LNCaP clone FGC (cell line): ENCODE data around the gene UBXN11.

ENCODE experiments used
- DNase-seq: peaks from one replicate; pipeline ENCODE4 v3.0.0-alpha.2; 2011; ENCODE audit warnings: low read depth
- H3K4me3 ChIP-seq: 2 replicates; pipeline ENCODE4 v1.5.1; 2011; ENCODE audit warnings: mild to moderate bottlenecking, low read depth, low read length, control low read depth
- TF ChIP-seq, protein P1 (sequence below): IDR thresholded peaks from 2 replicates; pipeline ENCODE4 v1.5.1; 2012; ENCODE audit warnings: mild to moderate bottlenecking; ENCODE audit not compliant: control insufficient read depth, insufficient read depth; ENCODE audit errors: extremely low read depth

UBXN11 gene

DNA sequence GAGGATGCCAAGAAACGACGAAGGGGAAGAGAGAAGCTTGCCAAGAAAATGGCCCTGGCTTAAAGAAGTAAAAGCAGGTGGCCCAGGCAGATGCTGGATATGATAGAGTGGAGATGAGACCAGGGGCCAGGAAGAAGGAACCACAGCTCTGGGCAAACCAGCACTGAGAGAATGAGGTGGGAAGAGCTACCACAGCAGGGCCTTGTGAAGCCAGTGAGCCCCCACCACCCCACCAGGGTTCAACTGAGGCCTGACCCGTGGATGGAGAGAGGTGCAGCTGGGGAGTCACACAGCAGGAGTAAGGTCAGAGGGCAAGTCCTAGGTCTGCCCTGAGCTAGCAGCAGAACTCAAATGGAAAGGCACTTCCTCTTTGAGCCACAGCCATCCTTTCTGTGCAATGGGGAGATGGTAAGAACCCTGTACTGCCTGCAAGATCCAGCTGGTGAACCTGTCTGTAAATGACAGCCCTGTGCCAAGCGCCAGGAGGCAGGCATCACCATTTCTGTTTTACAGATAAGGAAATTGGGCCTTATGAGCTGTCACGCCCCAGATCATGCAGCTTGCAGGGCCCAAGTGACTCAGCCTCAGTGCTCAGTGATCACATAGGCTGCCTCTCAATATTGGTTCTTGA, 18.0 kb downstream of the UBXN11 start:
- DNase-seq: no peak
- no peak overlapping the region for H3K4me3 ChIP-seq
- TF ChIP-seq, protein P1, sequence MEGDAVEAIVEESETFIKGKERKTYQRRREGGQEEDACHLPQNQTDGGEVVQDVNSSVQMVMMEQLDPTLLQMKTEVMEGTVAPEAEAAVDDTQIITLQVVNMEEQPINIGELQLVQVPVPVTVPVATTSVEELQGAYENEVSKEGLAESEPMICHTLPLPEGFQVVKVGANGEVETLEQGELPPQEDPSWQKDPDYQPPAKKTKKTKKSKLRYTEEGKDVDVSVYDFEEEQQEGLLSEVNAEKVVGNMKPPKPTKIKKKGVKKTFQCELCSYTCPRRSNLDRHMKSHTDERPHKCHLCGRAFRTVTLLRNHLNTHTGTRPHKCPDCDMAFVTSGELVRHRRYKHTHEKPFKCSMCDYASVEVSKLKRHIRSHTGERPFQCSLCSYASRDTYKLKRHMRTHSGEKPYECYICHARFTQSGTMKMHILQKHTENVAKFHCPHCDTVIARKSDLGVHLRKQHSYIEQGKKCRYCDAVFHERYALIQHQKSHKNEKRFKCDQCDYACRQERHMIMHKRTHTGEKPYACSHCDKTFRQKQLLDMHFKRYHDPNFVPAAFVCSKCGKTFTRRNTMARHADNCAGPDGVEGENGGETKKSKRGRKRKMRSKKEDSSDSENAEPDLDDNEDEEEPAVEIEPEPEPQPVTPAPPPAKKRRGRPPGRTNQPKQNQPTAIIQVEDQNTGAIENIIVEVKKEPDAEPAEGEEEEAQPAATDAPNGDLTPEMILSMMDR: no peak

DNA sequence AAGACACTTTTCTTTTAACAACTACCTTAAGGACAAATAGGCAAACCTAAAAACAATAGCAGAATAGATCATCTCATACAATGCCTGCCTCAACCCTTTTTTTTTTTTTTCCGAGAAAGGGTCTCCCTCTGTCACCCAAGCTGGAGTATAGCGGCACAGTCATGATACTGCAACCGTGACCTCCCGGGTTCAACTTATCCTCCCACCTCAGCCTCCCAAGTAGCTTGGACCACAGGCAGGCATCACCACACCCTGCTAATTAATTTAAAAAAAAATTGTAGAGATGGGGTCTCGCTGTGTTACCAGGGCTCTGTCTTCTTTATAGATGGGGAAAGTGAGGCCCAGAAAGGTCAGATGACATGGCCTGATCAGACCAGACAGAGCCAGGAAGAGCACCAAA, 18.6 kb downstream of the UBXN11 start:
- no peak for DNase-seq
- TF ChIP-seq, protein P1: no peak
- H3K4me3 ChIP-seq: no peak overlapping the region

DNA sequence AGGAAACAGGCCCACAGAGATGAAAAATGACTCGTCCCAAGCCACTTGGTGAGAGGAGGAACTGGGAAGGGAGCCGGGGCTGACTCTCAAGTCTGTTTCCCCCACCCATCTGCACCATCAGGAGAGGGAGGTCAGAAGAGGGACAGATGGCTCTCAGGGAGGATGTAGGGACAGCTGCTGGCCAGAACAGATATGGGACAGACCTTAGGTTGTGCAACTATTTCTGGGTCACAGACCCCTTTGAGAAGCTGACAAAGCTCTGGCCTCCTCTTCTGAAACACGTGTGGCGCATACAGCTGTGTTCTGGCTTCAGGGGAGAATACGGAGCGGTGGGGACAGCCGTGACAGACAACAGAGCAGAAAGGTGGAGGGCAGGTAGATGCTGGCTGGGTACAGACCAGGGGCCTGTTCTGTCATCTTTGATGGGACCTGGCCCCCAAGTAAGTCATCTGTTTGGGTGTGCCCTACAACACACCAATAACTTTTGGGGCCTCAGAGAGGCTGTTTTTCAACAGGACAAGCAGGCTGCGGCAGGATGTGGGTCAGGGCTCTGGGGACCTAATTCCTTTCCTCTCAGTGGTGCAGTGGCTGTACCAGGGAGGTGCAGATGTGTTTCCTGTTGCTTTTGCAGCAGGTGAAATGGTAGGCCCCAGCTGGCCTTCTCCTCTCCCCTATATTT, 19.3 kb downstream of the UBXN11 start:
- DNase-seq: no peak
- H3K4me3 ChIP-seq: no peak overlapping the region
- TF ChIP-seq, protein P1: no peak

DNA sequence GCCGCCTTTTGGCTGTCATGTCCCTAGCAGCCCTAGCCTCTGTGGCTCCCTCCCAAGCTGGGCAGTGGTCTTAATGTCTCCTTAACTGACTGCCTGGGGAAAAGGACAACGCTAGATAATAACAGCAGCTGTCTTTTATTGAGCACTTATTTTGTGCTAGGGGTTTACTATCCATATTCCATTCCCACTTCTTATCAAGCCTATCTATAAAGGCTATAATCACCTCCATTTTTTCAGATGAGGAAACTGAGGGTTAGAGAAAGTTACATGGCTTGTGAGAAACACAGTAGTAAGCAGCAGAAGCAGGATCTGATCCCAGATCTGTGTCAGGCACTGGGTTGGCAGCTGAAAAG, 20.4 kb downstream of the UBXN11 start:
- TF ChIP-seq, protein P1: no peak
- no peak for DNase-seq
- no peak overlapping the region for H3K4me3 ChIP-seq

DNA sequence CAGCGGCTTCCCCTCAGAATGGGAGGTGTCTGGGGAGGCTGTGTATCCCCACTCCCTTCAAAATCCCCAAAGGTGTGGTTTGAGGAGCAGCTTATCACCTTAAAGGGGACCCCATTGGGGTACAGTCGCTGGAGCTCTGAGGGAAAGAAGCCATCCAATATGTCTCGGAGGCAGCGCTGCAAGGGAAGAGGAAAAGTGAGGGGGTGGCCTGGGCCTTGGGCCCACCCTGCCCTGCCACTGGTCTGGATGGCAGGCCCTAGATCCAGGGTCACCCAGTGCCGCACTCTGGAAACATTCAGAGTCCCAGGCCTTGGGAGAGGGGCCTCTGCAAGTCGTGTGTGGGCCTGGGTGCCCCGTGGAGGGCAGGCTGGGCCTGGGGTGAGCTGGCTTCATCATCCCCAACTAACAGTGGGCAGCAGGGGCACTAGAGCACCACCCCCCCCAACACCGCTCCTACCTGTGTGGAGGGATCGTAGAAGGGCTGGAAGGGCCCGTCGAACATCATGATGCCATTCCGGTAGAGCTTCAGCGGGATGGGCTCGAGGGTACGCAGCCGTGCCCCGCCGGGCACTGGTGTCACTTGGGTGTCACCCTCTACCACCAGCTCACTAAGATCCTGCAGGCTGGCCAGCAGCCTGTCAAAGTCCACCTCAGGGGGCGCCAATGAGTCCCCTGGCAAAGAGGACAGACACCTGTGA, 20.9 kb downstream of the UBXN11 start:
- TF ChIP-seq, protein P1: no peak
- no peak overlapping the region for H3K4me3 ChIP-seq
- no peak for DNase-seq

DNA sequence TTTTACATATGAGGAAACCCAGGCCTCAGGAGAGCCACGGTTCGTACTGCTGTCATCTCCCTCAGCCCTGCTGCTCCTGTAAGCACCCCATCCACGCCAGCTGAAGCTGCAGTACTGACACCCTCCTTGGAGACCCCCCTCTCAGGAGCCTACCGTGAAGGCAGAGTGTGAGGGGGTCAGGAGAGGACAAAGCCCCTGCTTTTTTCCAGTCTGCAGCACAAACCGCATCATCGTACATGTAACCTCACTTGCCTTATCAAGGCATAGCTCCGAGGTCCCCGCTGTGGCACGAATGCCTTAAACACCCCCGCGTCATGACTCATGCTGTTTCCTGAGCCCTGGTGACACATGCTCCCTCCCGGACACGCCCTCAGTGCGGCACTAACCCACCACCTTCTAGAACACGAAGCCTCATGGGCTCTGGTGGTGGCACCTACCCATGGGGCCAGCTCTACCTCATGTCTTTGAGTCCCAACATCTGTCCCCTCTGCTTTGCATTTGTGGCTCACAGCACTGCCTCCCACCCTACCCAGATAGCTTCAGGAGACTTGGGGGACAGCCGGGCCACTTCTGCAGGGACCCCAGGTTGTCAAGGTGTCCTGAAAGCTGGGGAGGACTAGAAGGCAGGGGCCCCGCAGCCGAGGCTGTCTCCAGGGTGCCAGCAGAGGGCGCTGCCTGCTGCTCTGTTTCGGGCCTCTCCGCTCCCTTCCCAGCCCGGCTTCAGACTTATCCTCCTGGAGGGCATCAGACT, 21.7 kb downstream of the UBXN11 start:
- TF ChIP-seq, protein P1: peak; percentile 53
- H3K4me3 ChIP-seq: no peak overlapping the region
- no peak for DNase-seq
